ENCODE results near the gene PHC2. TPM values are rescaled to one million over a fixed set of nuclear protein-coding genes. Genes with fewer than 3 reads are reported as not detected.

Gene PHC2
- total RNA-seq: 41.4 and 42.6 TPM in 2 replicates

- intact Hi-C loops (cut with micrococcal nuclease): loop anchor here (1.0 kb wide), 5 partner anchors 15 to 249 kb away; partner anchors contain the start of genes TRIM62 and ZSCAN20
These were observed at the start of gene PHC2 for GRCh38 chr1:33430692-33431593. PHC2 (minus strand) TSS chr1:33431095; CDS start chr1:33375539, 55,556 bp downstream.

GRCh38 chr1:33477451-33477850 is 46.6 kb upstream of the PHC2 start:
- intact Hi-C loops (cut with micrococcal nuclease): no loop called here

GRCh38 chr1:33473900-33474299 is 43.0 kb upstream of the PHC2 start:
- intact Hi-C loops (cut with micrococcal nuclease): loop anchor here (2.0 to 5.0 kb wide), 5 partner anchors 217 to 437 kb away; partner anchors contain the start of genes AK2 and ZNF362

- intact Hi-C loops (cut with micrococcal nuclease): loop anchor here (1.0 to 5.0 kb wide), 7 partner anchors 41 to 435 kb away; partner anchors contain the start of genes AK2, PHC2 and ZNF362
These were observed 41.5 kb upstream of the PHC2 start, which contains the start of gene ZSCAN20 for GRCh38 chr1:33472269-33472980. ZSCAN20 (plus strand) TSS chr1:33472645; CDS start chr1:33479289, 6,644 bp downstream.

- intact Hi-C loops (cut with micrococcal nuclease): loop anchor here (5.0 kb wide), 4 partner anchors 214 to 434 kb away; partner anchors contain the start of genes AK2 and ZNF362
These were observed 40.5 kb upstream of the PHC2 start for GRCh38 chr1:33471416-33471815.

- intact Hi-C loops (cut with micrococcal nuclease): loop anchor here (1.0 to 5.0 kb wide), 6 partner anchors 102 to 433 kb away; partner anchors contain the start of genes AK2 and ZNF362
These were observed 39.7 kb upstream of the PHC2 start for GRCh38 chr1:33470495-33471012.

- intact Hi-C loops (cut with micrococcal nuclease): loop anchor here (1.0 to 5.0 kb wide), 6 partner anchors 101 to 432 kb away; partner anchors contain the start of genes AK2 and ZNF362
These were observed 38.8 kb upstream of the PHC2 start for GRCh38 chr1:33469691-33470090.

- intact Hi-C loops (cut with micrococcal nuclease): no loop called here
These were observed 38.1 kb upstream of the PHC2 start for GRCh38 chr1:33468967-33469366.

- intact Hi-C loops (cut with micrococcal nuclease): no loop called here
These were observed 37.6 kb upstream of the PHC2 start for GRCh38 chr1:33468531-33468930.

GRCh38 chr1:33468011-33468410 is 37.1 kb upstream of the PHC2 start:
- intact Hi-C loops (cut with micrococcal nuclease): no loop called here

- intact Hi-C loops (cut with micrococcal nuclease): no loop called here
These were observed 35.3 kb upstream of the PHC2 start for GRCh38 chr1:33466159-33466558.

- intact Hi-C loops (cut with micrococcal nuclease): no loop called here
These were observed 34.4 kb upstream of the PHC2 start for GRCh38 chr1:33465316-33465715.

GRCh38 chr1:33464552-33464951 is 33.7 kb upstream of the PHC2 start:
- intact Hi-C loops (cut with micrococcal nuclease): no loop called here

- intact Hi-C loops (cut with micrococcal nuclease): no loop called here
These were observed 31.7 kb upstream of the PHC2 start for GRCh38 chr1:33462405-33463164.

GRCh38 chr1:33460947-33461629 is 30.2 kb upstream of the PHC2 start:
- intact Hi-C loops (cut with micrococcal nuclease): no loop called here

- intact Hi-C loops (cut with micrococcal nuclease): no loop called here
These were observed 29.2 kb upstream of the PHC2 start for GRCh38 chr1:33460144-33460543.

GRCh38 chr1:33459691-33460090 is 28.8 kb upstream of the PHC2 start:
- intact Hi-C loops (cut with micrococcal nuclease): no loop called here

GRCh38 chr1:33456502-33456886 is 25.6 kb upstream of the PHC2 start:
- intact Hi-C loops (cut with micrococcal nuclease): loop anchor here (2.0 kb wide), 1 partner anchor 90 kb away; no protein-coding TSS in a partner anchor

GRCh38 chr1:33455539-33456501 is 24.9 kb upstream of the PHC2 start:
- intact Hi-C loops (cut with micrococcal nuclease): loop anchor here (1.0 to 2.0 kb wide), 3 partner anchors 25 to 161 kb away; partner anchors contain the start of gene PHC2

All from T-helper 1 cell treated with Interleukin-12 subunit alpha and Interleukin-12 subunit beta and Interleukin-4 antibody, amounts not matched to agents 30 ng/mL and 1 ng/mL, for 36 hours (primary cell).